ENCODE measurements around the gene MYD88.
"Not testable (repeated sequence)": the region's sequence is repeated elsewhere in the genome, so short reads cannot be mapped to it uniquely, and the experiment has no call there.

MYD88 gene

DNA sequence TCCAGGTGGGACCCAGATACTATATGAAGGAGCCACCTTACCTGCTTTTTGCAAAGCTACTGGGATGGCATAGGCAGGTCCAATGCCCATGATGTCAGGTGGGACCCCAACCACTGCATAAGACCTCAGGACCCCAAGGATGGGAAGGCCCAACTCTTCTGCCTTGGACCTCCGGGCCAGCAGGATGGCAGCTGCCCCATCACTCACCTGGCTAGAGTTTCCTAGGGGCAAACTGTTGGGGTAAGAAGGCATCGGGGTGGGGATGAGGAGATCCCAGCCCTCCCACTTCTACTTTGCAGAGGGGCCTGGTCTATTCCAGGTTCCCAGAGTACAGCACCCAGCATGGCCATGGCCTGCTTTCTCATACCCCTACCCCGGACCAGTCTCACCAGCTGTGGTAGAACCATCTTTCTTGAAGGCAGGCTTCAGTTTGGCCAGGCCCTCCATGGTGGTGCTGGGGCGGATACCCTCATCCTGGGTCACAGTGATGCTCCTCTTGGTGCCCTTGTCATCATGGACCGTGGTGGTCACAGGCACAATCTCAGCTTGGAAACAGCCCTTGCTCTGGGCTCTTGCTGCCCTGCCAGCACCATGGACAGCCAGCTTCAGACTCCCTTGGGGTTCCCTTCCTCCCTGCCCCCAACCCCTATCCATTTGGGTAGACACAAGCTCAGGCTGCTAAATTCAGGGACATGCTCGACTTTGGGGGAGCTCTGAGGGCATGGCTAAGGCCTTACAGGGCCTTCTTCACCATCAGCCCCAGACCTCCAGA lies 12.2 kb upstream of the MYD88 start:
- DNase-seq (ENCODE audit: low spot score), result no peak

DNA sequence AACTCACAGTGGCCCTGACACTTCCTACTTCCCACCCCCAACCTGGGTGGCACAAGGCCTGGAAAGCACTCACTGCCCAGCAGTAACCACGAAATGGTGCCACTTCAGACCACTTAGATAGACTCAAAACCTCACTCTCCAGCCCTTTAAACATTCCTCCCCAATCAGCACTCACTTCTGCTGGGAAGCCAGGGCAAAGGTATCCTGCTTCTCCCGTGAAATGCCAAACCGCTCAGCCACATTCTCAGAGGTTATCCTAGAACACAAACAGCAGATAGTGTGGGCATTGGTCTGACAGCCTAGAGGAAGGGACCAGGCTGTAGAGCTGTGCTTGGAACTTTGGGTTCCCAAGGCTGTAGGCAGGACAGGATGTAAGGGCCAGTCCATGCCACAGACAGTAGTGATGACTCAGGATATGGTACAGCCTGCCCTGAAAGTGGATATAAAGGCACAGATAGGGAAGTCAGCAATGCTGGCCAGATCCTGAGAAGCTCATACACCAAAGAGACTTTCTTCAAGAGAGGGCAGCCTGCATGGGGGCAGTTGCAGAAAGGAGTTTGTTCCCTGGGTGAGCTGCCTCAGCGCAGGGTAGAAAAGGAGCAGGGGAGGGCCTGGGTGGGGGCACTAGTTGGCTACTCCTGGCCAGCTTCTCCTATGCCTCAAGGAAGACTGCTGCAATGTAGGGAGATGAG lies 10.7 kb upstream of the MYD88 start:
- no peak for DNase-seq (ENCODE audit: low spot score)

DNA sequence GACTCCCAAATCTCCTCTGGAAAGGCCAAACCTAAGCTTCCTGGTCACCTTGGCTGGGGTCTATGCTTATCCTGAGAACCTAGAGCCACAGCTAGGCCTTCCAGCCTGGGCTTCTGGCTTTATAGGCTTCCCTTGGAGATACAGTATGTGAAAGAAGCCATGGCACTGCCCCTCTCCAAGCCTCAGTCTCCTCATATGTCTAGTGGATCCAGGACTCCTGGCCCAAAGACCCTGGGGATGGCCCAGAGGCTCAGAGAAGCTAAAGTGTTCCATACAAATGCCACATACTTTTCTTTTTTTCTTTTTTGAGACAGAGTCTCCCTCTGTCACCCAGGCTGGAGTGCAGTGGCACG lies 10.2 kb upstream of the MYD88 start:
- no peak for DNase-seq (ENCODE audit: low spot score)

DNA sequence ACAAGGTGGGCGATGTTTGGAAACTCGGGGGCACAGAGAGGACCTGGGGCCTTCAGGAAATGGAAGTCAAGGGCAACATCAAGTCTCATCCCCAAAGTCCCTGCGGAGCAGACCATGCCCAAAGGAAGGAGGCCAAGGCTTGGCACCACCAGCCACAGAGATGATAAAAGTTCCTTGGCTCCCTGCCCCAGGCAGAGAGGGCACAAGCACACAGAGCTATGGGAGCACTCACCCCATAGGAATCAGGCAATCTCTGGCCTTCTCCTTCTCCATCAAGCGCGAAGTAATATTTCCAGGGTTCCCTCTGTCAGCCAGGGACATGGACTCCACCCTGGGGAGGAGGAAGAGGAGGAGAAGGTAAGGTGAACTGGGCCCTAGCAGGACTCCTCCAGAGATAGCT lies 9.4 kb upstream of the MYD88 start:
- DNase-seq (ENCODE audit: low spot score), result no peak

DNA sequence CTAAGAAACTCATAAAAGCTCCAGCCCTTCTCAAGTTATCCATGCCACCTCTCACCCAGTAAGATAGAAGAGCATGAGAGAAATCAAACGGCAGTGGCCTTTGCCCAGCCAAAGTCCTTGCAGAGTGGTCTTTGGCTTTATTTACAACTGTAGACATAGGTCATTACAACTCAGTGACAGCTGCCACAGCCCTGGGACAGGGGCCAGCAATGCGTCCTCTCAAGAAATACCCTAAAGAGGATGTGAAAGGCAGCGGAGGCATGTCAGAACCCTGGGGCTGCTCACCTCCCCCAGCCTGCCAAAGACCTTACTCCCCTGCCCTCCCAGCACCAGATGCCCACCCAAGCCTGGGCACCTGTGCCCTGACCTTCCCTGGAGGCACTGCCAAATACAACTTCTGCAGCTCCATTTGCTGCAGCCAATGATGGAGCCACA lies 7.8 kb upstream of the MYD88 start:
- DNase-seq (ENCODE audit: low spot score), result no peak

DNA sequence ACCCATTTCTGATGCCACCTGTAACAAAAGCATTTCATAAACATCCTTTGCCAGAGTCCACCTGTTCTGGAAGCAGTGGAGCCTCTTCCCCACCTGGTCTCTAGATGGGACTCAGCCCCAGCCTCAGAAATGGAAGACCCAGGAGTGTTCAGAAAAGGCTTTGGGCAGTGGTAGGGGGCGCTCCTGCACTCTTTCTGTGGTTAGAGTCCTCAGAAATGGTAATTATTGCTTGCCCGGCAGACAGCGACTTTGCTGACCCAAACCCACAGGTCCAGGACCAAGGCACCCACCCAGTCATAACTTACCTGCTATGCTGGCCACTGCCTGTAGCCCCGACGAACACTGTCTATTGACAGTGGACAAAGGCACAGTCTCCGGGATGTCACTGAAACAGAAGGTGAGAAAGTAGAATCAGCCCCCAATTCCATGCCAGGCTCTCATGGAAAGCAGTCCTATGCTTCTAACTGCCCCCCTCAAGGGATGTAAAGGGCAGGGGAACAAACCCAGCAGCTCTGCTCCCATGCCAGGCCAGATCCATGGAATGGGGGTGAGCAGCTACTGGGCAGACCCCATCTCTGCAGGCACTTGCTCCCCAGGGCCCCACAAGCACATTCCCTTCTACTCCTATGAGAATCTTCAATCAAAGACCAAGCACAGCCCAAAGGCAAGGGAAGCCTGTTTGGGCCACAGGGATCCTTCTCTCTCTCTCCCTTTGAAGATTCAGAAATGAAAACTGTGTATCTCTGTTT lies 6.7 kb upstream of the MYD88 start:
- peak; percentile 67 for DNase-seq (ENCODE audit: low spot score)

DNA sequence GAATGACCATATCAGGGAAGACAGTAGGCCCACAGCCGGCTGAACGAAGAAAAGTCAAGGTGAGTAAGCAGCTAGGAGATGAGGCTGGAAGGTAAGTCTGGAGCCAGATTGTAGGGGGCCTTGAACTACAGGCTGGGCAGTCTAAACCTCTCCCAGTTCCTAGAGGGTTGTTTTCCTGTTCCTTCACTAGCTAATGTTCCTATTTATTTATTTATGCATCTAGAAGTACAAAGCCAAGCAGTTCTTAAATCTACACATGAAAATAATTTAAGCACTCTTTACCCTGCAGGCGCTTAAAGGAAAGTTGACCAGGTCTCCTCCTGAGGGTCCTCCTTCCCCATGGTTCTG lies 5.3 kb upstream of the MYD88 start:
- no peak for DNase-seq (ENCODE audit: low spot score)

DNA sequence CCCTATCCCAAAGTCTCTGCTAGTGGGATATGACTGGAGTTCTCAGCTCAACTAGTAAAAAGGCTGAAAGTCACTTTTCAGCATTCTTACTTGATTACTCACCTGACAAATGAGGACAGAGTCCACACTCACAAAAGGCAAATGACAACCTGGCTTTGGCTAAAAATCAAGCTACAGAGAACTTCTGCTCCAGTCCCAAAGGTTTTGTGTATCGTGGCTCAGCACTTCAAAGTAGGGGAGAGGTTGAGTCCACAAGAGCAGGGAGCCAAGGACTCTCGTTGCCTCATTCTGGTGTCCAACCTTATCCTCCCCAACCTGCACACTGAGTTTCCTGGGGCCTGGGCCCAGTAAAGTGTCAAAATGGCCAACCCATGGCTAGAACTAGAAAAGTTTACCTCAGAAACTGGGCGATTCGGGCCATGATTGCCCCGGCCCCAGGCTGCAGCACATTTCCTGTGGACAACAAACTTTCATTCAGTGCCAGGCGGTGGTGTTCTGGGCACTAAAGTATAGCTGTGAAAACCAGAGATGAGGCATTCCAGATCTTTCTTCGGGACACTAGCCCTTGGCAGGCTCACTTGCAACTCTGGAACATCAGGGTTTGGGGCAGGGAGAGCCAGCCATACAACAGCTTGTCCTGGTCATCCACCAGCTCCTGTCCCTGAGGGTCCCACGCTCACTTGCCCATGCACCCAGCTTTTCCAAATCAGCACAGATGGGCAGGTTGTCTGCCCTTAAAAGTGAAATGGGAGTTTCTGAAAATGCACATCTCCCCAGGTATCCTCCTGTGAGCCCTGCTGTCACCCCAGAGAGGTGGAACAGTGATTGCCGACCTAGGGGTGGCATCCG lies 4.7 kb upstream of the MYD88 start:
- DNase-seq (ENCODE audit: low spot score), result no peak

DNA sequence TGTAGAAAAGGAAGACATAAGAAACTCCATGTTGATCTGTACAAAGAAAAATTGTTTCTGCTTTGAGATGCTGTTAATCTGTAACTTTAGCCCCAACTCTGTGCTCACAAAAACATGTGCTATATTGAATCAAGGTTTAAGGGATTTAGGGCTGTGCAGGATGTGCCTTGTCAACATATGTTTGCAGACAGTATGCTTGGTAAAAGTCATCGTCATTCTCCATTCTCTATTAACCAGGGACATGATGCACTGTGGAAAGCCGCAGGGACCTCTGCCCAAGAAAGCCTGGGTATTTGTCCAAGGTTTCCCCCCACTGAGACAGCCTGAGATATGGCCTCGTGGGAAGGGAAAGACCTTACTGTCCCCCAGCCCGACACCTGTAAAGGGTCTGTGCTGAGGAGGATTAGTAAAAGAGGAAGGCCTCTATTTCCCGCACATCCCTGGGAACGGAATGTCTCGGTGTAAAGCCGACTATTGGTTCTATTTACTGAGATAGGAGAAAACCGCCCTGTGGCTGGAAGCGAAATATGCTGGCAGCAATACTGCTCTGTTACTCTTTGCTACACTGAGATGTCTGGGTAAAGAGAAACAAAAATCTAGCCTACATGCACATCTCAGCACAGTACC lies 3.8 kb upstream of the MYD88 start:
- DNase-seq (ENCODE audit: low spot score), result not testable (repeated sequence)

DNA sequence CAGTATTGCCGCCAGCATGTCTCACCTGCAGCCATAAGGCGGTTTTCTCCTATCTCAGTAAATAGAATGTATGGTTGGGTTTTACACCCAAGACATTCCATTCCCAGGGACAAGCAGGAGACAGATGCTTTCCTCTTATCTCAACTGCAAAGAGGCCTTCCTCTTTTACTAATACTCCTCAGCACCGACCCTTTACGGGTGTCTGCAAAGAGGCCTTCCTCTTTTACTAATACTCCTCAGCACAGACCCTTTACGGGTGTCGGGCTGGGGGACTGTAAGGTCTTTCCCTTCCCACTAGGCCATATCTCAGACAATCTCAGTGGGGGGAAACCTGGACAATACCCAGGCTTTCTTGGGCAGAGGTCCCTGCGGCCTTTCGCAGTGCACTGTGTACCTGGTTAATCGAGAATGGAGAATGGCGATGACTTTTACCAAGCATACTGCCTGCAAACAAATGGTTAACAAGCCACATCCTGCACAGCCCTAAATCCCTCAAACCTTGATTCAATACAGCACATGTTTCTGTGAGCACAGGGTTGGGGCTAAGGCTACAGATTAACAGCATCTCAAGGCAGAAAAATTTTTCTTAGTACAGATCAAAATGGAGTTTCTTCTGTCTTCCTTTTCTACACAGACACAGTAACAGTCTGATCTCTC lies 2.7 kb upstream of the MYD88 start:
- not testable (repeated sequence) for DNase-seq (ENCODE audit: low spot score)

DNA sequence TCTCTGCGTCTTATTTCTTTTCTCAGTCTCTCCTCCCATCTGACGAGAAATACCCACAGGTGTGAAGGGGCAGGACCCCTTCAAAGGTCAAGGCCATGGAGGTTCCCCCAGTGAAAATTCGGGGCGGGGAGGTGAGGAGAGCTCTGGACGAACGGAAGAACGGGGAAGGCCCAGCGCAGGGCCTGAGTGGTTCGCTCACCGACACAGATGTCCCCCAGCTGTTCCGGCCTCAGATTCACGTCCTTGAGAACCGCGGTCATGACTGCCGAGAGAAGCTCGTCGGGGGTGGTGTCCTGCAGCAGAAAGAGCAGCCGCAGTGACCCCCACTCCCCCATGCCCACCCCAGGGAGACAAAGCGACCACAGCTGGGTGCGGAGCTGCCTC lies 2.1 kb upstream of the MYD88 start:
- no peak for DNase-seq (ENCODE audit: low spot score)

DNA sequence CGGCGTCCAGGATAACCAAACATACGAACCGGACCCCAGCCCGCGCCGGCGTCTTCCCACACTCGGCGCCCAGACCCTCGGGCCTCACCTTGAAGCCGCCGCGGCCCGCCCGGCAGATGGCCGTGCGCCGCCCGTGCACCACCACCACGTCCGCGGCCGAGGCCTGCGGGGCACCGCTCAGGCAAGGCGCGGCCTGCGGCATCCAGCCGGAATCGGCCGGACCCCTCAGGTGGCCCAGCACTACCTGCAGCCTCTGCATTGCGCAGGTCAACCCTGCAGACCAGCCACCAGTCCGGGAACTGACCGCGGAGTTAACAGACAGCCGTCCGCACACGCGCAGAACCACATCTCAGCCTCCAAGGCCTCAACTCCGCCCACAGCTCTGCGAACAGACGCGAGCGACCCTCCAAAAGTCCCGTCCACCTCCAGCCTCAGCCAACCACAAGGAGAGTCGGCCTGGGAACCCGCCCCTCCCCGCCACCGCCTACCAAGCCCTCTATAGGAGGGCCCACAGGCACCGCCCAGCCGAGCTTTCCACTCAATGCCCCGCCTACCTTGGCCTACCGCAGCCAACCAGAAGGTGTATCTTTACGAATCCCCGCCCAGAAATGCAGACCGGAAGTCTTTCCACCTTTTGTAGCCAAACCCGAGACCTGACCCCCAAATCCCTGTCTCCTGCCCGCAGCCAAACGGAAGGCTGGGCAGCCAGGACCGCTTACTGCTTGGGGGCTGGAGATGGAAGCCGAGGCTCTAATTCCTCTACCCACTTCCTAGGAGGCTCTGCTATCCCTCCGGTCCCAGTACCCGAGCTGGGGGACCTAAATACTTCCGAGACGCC lies 1.5 kb upstream of the MYD88 start, which contains the start of gene ACAA1:
Gene ACAA1 (minus strand): TSS at position 351 of the 838 bp plus-strand sequence. CDS start 92 bp downstream, at position 259.
- peak; percentile 95 for DNase-seq (ENCODE audit: low spot score)

DNA sequence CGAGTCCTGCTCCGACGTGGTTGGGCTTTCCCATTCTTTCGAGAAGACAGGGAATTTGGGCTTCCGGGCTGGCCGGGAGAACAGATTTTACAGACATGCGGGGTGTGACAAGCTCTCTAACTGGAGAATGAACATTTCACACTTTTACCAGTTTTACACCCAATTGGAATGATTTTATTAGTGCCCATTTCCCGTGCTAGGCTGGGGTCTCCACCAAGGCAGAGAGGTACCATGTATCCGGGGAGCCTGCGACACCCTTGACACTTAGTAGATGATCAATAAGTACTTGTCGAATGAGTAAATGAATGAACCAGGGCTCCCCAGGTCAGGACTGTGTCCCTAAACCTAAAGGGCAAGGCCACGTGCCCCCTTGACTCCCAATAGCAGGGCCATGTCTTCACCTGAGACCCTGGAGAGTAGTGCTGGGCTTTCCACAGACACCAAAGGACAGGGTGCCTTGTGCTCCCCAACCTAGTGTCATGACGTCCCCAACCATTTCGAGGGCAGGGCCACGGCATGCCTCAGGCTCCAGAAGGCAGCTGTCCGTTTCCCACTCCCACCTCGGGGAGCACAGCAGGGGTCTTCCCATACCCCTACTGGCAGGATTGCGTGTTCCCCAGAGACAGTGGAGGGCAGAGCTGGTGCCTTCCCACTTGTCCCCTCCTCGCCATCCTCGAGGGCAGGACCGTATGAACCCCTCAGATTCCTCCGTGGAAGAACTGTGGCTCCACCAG lies 679 bp upstream of the MYD88 start:
- no peak for DNase-seq (ENCODE audit: low spot score)

DNA sequence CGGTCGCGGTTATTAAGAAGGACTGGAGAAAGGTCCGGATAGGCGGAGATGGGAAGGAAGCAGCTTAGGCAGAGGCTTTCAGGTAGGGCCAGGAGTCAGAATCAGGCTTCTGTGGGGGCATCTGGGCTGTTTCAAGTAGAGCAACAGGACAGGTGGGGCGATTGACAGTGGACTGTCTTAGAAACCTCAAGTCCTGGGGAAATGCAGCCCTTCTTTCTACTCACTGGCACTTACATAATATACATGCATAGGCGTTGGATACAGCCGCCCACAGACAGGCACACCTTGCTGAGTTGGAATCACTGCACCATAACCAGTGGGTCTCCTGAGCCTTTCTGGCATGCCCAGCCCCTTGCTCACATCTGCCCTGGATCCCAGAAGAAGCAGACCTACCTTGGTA lies 730 bp downstream of the MYD88 start:
- no peak for DNase-seq (ENCODE audit: low spot score)

DNA sequence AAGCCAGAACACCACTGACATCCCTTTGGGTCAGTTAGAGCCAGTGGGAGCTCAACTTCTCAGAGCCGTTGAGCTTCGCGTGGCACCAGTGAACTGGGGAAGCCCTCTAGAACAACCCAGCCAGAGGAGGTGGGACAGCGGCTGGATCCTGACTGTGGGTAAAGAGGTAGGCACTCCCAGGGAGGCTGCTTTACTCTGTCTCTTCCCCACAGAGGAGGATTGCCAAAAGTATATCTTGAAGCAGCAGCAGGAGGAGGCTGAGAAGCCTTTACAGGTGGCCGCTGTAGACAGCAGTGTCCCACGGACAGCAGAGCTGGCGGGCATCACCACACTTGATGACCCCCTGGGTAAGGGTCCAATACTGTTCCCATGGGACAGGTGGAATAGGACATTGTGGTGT lies 1.2 kb downstream of the MYD88 start:
- no peak for DNase-seq (ENCODE audit: low spot score)

DNA sequence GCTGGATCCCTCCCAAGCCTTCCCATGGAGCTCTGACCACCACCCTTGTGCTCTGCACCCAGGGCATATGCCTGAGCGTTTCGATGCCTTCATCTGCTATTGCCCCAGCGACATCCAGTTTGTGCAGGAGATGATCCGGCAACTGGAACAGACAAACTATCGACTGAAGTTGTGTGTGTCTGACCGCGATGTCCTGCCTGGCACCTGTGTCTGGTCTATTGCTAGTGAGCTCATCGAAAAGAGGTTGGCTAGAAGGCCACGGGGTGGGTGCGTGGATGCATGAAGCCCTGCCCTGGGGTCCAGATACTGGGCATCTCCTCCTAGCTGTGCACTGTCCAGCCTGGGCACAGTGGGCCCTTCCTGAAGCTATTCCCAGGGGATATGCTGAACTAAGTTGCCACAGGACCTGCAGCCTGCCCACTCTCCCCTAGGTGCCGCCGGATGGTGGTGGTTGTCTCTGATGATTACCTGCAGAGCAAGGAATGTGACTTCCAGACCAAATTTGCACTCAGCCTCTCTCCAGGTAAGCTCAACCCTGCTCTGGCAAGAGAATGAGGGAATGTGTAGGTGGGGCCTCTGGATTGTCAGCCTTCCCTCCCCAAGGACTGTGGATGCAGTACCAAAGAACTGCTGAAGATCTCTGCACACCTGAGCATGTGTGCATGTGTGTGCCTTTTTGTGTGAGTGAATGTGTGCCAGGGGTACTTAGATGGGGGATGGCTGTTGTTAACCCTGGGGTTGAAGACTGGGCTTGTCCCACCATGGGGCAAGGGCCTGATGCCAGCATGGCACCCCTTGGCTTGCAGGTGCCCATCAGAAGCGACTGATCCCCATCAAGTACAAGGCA lies 2.1 kb downstream of the MYD88 start:
- DNase-seq (ENCODE audit: low spot score), result no peak

DNA sequence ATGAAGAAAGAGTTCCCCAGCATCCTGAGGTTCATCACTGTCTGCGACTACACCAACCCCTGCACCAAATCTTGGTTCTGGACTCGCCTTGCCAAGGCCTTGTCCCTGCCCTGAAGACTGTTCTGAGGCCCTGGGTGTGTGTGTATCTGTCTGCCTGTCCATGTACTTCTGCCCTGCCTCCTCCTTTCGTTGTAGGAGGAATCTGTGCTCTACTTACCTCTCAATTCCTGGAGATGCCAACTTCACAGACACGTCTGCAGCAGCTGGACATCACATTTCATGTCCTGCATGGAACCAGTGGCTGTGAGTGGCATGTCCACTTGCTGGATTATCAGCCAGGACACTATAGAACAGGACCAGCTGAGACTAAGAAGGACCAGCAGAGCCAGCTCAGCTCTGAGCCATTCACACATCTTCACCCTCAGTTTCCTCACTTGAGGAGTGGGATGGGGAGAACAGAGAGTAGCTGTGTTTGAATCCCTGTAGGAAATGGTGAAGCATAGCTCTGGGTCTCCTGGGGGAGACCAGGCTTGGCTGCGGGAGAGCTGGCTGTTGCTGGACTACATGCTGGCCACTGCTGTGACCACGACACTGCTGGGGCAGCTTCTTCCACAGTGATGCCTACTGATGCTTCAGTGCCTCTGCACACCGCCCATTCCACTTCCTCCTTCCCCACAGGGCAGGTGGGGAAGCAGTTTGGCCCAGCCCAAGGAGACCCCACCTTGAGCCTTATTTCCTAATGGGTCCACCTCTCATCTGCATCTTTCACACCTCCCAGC lies 2.9 kb downstream of the MYD88 start:
- no peak for DNase-seq (ENCODE audit: low spot score)

DNA sequence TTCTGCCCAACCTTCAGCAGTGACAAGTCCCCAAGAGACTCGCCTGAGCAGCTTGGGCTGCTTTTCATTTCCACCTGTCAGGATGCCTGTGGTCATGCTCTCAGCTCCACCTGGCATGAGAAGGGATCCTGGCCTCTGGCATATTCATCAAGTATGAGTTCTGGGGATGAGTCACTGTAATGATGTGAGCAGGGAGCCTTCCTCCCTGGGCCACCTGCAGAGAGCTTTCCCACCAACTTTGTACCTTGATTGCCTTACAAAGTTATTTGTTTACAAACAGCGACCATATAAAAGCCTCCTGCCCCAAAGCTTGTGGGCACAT lies 3.5 kb downstream of the MYD88 start:
- no peak for DNase-seq (ENCODE audit: low spot score)

Measured in iPS-NIHi11 (cell line).